NCI-H526 treated with DMSO at 0.1 percent for 48 hours (cell line): ENCODE results near the gene NAPA.

Experiments used
- DNase-seq: peaks from one replicate; lab custom pipeline; 2025; lab: John Stamatoyannopoulos, UW

NAPA gene

DNA sequence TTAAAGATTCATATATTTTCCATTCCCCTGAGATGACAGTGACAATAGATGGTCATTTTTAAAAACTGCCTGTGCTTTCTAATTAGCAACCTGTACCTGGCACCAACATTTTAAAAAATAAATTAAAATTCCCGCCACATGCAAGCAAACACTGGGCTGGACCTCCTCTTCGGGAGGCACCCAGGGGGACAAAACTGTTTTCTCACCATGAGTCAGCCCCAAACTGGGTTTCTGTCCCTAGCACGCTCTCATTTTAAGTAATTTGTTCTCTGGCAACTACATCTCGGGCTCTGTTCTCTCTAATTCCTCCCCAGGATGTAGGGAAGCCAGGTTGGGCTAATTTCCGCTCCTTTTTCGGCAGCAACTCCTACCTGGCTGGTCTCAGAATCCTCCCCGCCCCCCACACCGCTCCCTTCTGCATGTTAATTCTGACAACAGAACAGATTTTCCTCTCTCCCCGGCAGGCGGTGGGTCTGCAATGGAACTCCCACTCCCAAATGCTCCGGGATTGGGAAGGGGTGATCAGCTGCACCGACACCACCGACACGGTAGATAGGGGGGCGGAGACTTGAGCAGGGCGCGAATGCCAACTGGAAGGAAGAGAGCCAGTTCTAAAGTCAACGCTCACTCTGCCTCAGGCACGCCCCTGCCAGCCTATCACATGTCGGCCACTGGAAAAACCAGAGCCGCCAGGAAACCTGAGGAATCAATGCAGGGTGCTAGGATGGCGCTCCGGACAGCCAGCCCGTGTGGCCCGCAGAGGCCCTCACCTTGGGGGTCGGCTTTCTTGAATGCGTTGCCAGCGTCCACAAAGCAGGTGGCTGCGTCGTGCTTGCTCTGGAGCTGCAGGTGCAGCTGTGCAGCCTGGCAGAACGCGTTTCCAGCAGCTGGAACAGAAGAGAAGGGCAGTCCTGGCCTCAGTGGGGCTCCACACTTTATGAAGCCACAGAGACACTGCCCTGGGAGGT is 14.7 kb downstream of the NAPA start:
- no peak for DNase-seq

- no peak for DNase-seq
Measured at GRCh38 chr19:47499371-47499770, 15.5 kb downstream of the NAPA start.

DNA sequence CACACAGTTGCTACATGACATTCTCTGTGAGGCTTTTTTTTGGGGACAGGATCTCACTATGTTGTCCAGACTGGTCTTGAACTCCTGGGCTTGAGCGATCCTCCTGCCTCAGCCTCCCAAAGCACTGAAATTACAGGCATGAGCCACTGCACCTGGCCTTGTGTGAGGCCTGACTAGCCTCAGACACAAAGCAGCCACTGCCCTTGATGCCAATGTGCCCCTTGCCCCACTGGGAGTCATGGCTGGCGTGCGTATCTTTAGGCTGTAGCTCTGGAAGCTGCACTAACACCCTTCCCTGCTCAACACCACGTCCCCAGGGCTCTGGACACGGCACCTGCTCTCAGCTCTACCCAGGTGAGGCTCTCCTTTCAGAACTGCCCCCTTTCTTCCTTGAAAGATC is 16.3 kb downstream of the NAPA start:
- no peak for DNase-seq

DNA sequence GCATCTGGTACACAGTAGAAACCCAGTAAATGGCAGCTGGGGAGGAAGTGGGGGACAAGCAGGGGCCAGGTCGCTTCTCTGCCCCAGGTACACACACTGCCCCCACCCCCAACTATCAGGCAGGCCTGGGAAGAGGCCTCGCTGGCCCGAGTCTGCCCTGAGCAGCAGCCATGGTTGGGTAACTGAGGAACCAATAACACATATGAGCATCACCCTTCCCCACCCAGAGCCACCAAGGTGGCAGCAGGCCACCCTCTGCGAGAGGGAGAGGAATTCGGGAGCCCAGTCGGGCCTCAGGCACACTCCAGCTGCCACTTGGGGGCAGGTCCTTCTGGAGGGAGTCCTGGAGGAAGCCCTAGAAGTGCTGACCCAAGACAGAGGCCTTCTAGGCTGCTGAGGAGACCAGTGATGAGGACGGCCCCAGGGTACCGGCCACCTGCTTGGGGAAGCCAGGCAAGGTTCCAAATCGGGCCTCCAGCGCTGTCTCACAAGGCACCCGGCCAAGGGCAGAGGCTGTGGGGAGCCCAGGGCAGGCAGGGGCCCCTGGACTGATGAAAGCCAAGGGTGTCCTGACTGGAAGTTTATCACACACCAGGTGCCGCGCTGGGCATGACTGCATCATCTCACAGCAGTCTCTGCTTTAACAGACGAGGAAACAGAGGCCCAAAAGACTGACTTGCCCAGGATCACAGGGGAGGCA is 16.9 kb downstream of the NAPA start:
- no peak for DNase-seq

DNA sequence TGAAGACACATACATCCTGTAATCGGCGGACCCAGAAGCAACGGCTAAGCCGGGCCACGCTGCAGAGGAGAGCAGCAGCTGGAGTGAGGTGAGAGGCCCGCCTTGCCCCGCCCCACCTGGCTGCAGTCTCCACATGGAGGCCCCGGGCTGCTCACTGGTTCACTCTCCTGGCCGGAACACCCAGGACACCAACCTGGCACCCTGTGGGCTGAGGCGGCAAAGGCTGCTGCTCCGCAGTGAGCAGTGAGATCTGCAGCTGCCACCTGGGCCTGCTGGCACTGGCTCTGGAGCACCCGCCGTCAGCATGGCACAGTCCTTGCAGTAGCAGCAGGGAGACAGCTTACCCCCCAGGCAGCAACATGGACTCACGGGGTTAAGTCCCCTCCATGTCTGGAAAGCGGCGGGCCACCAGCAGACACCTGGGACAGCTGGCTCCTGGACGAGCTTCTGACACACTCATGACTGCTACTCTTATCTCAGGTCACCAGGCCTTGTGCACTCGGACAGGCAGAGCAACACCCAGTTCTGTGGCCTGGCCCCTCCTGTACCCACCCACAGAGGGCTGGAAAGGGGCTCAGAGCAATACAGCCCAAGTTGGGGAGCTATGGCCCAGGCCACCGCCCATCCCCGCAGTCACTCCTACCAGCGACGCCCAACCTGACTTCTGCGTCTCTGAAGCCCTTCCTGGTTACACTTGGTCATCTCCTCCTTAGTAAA is 17.7 kb downstream of the NAPA start:
- no peak for DNase-seq

GRCh38 chr19:47495478-47496372 is 19.1 kb downstream of the NAPA start:
- no peak for DNase-seq

GRCh38 chr19:47494729-47495128 is 20.1 kb downstream of the NAPA start:
- no peak for DNase-seq

GRCh38 chr19:47494211-47494547 is 20.7 kb downstream of the NAPA start:
- no peak for DNase-seq

- no peak for DNase-seq
Measured at GRCh38 chr19:47493378-47494210, 21.3 kb downstream of the NAPA start.

DNA sequence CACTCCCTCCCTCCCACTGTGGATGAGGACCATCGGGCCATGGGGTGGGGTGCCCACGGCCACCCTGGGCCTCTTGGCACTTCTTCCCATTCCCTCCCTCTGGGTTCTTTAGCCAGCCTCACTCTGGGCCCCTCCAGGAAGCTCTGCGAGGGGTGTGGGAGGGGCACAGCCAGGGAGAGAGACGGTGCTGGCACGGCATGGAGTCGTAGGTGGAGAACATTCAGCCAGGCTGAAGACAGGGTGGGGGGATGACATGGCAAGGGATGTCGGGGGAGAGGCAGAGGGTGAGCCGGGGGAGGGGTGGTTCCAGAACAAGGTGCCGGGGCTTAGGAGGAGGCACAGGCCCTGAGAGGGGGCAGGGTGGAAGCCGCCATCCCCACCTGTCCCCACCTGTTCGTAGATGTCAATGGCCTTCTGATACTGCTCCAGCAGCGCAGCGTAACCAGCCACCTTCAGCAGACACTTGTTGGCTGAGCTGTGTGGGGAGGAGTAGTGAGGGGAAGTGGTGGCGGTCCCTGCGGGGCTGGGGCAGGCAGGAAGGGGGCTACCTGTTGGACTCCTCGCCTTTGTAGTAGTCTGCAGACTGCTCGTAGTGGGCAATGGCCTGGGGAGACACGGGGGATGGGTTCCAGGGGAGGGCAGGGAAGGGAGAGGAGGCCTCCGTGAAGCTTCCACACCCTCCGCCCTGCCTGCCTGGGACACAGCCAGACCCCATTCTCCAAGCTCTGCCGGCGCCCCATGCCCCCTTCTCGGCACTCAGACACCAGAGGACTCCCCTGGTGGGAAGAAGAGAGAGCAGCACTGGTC is 22.1 kb downstream of the NAPA start:
- DNase-seq: no peak

- DNase-seq: no peak
Measured at GRCh38 chr19:47492137-47492533, 22.7 kb downstream of the NAPA start.

GRCh38 chr19:47491358-47492136 is 23.3 kb downstream of the NAPA start:
- no peak for DNase-seq

DNA sequence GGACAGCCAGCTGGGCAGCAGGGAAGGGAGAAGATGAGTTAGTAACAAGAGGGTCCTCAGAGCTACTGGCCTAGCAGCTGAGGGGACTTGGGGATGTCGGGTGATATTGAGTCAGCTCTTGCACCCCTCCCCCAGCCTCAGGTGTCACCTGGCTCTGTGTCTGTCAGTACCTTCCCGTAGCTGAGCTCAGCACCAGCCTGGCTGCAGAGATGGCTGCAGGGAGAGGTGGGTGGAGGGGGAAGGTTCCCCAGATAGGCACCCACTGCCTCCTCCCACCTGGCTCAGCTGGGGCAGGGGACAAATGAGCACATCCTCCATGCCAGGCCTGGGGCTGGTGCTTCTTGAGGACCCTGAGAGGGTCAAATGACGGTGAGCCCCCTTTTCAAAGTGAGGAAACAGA is 24.0 kb downstream of the NAPA start:
- DNase-seq: no peak

- no peak for DNase-seq
Measured at GRCh38 chr19:47490031-47490430, 24.8 kb downstream of the NAPA start.

- DNase-seq: no peak
Measured at GRCh38 chr19:47489072-47489914, 25.6 kb downstream of the NAPA start.

DNA sequence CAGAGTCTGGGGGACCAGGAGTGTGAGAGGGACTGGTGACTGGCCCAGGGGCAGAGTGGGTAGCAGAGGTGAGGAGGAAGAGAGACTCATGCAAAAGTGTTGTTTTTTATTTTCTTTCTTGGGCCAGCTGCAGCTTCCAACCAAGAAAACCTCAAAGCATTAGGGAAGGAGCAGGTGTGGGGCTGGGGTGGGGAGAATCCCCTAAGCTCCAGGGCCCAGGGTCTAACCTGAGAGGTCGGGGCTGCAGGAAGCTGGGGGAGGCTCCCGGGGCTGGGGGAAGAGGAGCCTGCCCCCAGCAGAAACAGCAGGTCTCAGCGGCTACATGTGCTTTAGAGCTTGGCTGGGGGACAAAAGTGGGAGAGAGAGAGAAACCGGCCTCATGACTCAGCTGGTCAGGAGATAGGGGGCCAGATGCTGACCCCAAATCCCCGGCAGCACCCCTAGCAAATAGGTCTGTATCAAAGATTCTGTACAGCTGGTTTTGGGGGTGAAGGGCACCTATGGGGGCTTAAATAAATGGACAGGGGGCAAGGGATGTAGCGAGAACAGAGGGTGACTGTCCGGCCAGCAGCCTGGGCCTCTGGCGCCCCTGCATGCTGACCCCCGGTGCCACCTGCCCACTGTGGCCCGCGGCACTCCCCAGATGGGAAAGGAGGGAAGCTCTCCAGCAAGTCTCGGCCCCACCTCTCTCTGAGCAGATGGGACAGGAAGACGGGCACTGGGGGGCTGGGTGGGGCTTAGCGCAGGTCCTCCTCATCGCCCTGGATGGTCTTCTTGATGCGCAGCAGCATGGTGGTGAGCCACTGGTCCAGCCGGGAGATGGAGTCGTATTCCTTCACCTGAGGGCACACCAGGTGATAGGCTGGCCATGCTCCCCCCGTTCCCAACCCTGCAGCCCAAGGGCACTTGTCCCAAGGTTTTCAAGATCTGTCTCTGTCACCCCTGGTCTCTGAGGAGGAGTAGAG is 27.0 kb downstream of the NAPA start:
- no peak for DNase-seq

- no peak for DNase-seq
Measured at GRCh38 chr19:47486900-47487299, 28.0 kb downstream of the NAPA start.
